Activated naive CD8-positive, alpha-beta T cell treated with anti-CD3 and anti-CD28 coated beads, Interleukin-2, amount 50 U/mL, for 24 hours (primary cell): ENCODE measurements around the gene MYCBPAP.

Source experiments
- ATAC-seq: fragments of 150-1000 bp; cut with Tn5 transposase; one replicate; pipeline ENCODE4 v1.10.0; 2021
- DNase-seq: peaks from one replicate; pipeline ENCODE4 v3.0.0; 2021
- H3K27ac Mint-ChIP-seq: one replicate; pipeline ENCODE4 v1.8.0; 2021; ENCODE audit warnings: mild to moderate bottlenecking, mixed read lengths
- H3K27me3 Mint-ChIP-seq: one replicate; pipeline ENCODE4 v1.8.0; 2021; ENCODE audit warnings: mixed read lengths
- H3K36me3 Mint-ChIP-seq: one replicate; pipeline ENCODE4 v1.8.0; 2021; ENCODE audit warnings: low read depth, mixed read lengths
- H3K4me1 Mint-ChIP-seq: one replicate; pipeline ENCODE4 v1.8.0; 2021; ENCODE audit warnings: mixed read lengths
- H3K4me3 Mint-ChIP-seq: one replicate; pipeline ENCODE4 v1.8.0; 2021; ENCODE audit warnings: mild to moderate bottlenecking, moderate library complexity, mixed read lengths
- H3K9me3 Mint-ChIP-seq: one replicate; pipeline ENCODE4 v1.8.0; 2021; ENCODE audit warnings: mixed read lengths

MYCBPAP gene

GRCh38 chr17:50541402-50541715 is 33.1 kb downstream of the MYCBPAP start:
- Mint-ChIP-seq H3K4me1 (peaks cover 11% of the 10 kb centered on the region), H3K27me3 (peaks cover 12% of the 10 kb centered on the region), H3K36me3 (no peaks in the 10 kb centered on the region), H3K4me3 (peak overlapping the region; percentile 74), H3K27ac (no peak overlapping the region), H3K9me3 (no peaks in the 10 kb centered on the region)
- no peak for DNase-seq
- no peak for ATAC-seq

DNA sequence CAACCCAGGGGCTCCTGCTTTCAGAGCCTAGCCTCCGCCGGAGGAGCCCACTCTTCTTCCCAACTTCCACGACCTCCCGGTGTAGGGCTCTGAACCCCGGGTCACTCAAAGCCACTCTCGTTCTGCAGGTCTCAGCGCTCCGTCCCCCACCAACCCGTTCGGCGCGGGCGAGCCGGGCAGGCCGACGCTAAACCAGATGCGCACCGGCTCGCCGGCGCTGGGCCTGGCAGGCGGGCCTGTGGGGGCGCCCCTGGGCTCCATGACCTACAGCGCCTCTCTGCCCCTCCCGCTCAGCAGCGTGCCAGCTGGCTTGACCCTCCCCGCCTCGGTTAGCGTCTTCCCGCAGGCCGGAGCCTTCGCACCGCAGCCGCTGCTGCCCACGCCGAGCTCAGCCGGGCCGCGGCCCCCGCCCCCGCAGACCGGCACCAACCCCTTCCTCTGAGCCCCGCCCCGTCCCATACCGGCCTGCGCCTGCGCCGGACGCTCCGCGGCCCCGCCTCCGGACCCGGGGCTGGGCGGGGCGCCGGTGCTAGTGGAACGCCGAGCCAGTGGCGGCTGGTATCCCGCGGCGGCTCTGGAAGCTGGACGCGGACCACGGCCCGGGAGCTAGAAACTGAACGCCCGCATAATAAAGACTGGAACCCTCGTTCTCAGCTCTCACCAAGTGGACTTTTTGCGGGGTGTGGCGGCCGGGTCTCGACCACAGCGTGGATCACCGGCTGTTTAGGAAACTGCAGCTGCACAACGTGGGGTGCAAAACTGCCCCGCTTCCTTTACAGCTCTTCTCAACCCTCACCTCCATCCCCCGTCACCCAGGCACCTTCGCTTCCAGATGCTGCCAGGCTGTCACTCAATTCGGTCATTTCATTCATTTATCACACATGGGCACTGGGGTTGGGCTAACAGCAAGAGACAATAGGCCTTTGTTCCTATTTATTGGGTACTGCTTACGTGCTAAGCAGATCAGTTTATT is 33.8 kb downstream of the MYCBPAP start:
- Mint-ChIP-seq H3K27ac (no peak overlapping the region), H3K4me3 (peak overlapping the region; percentile 74), H3K4me1 (peaks cover 14% of the 10 kb centered on the region), H3K36me3 (no peaks in the 10 kb centered on the region), H3K9me3 (no peaks in the 10 kb centered on the region), H3K27me3 (peaks cover 12% of the 10 kb centered on the region)
- DNase-seq: peak; percentile 88
- peak; percentile 75 for ATAC-seq

- Mint-ChIP-seq H3K4me1 (peaks cover 14% of the 10 kb centered on the region), H3K27me3 (peaks cover 12% of the 10 kb centered on the region), H3K9me3 (no peaks in the 10 kb centered on the region), H3K36me3 (no peaks in the 10 kb centered on the region), H3K27ac (no peak overlapping the region), H3K4me3 (peak overlapping the region; percentile 74)
- ATAC-seq (no peak), DNase-seq (no peak)
Observed at GRCh38 chr17:50542795-50543774, 34.8 kb downstream of the MYCBPAP start.

GRCh38 chr17:50544516-50544915 is 36.3 kb downstream of the MYCBPAP start:
- no peak for ATAC-seq
- Mint-ChIP-seq H3K4me3 (no peak overlapping the region), H3K27me3 (peaks cover 12% of the 10 kb centered on the region), H3K9me3 (no peaks in the 10 kb centered on the region), H3K27ac (no peak overlapping the region), H3K36me3 (no peaks in the 10 kb centered on the region), H3K4me1 (peaks cover 13% of the 10 kb centered on the region)
- no peak for DNase-seq

DNA sequence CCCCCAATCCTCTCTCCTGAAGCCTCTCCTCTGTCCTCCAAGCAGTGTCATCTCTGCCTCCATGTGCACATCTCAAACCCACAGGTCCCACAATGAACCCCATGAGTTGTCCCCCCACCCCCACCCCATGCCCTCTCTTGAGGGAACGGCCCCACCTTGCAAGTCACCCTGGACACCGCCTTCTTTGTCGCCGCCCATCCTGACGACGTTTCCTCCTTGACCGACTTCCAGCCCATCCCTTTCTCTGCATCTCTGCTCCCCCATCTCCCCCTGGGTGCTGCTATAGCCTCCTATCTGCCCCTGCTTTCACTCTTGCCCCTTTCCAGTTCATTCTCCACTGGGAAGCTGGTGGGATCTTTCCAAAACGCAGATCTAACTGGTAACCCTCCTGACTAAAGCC is 37.1 kb downstream of the MYCBPAP start:
- Mint-ChIP-seq H3K27me3 (peaks cover 12% of the 10 kb centered on the region), H3K36me3 (no peaks in the 10 kb centered on the region), H3K9me3 (no peaks in the 10 kb centered on the region), H3K4me3 (no peak overlapping the region), H3K27ac (no peak overlapping the region), H3K4me1 (peaks cover 13% of the 10 kb centered on the region)
- no peak for DNase-seq
- ATAC-seq: no peak

DNA sequence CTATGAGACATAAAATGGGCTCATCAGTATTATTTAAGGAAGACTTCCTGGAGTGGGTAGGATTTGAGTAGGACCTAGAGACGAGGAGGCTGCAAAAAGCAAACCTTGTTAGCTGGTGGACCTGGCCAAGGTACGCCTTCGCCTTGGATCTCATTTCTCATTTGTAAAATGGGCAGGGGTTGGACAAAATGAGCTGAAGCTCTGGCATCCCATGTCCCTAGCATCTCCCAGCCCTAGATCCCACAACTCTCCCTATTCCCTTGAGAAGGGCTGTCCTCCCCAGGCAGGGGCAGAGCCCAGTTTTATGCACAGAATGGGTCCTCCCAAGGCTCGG is 38.4 kb downstream of the MYCBPAP start:
- Mint-ChIP-seq H3K27ac (no peak overlapping the region), H3K27me3 (peaks cover 12% of the 10 kb centered on the region), H3K9me3 (no peaks in the 10 kb centered on the region), H3K36me3 (no peaks in the 10 kb centered on the region), H3K4me1 (peaks cover 10% of the 10 kb centered on the region), H3K4me3 (peak overlapping the region; percentile 29)
- ATAC-seq (no peak), DNase-seq (no peak)

GRCh38 chr17:50547035-50547735 is 38.9 kb downstream of the MYCBPAP start, which contains the start of gene SPATA20:
Gene SPATA20 (plus strand): TSS chr17:50547174. CDS start chr17:50547209, 35 bp downstream.
- Mint-ChIP-seq H3K27ac (peak within 1 kb of the TSS; percentile 59), H3K4me1 (peaks cover 9% of the 10 kb centered on the region), H3K36me3 (no peaks in the 10 kb centered on the region), H3K9me3 (no peaks in the 10 kb centered on the region), H3K4me3 (peak within 1 kb of the TSS; percentile 76), H3K27me3 (peaks cover 12% of the 10 kb centered on the region)
- DNase-seq (peak; percentile 87), ATAC-seq (peak; percentile 95)

DNA sequence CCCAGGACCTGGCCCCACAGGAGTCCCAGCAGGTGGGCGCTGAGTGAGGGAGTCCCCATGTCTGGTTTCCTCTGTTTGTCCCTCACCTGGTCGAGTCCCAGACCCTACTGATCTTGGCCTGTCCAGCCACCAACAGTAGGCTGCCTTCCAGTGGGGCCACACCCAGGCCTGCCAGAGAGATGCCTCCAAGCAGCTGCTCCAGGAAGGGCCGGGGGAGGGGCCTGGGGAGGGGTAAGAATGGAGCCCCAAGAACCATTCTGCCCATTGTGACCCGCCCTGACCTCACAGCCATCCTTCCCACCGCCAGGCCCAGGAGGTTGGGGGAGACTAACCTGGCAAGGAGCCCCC is 39.5 kb downstream of the MYCBPAP start:
- H3K27me3 Mint-ChIP-seq: peaks cover 12% of the 10 kb centered on the region
- peak overlapping the region; percentile 76 for H3K4me3 Mint-ChIP-seq
- DNase-seq (no peak), ATAC-seq (no peak)
- H3K27ac Mint-ChIP-seq: peak overlapping the region; percentile 59
- no peaks in the 10 kb centered on the region for H3K36me3 Mint-ChIP-seq
- H3K9me3 Mint-ChIP-seq: no peaks in the 10 kb centered on the region
- H3K4me1 Mint-ChIP-seq: peaks cover 4% of the 10 kb centered on the region

- Mint-ChIP-seq H3K4me3 (no peak overlapping the region), H3K27me3 (peaks cover 12% of the 10 kb centered on the region), H3K4me1 (peaks cover 4% of the 10 kb centered on the region), H3K27ac (no peak overlapping the region), H3K9me3 (no peaks in the 10 kb centered on the region), H3K36me3 (no peaks in the 10 kb centered on the region)
- no peak for DNase-seq
- ATAC-seq: no peak
Observed at GRCh38 chr17:50548831-50549230, 40.6 kb downstream of the MYCBPAP start.

DNA sequence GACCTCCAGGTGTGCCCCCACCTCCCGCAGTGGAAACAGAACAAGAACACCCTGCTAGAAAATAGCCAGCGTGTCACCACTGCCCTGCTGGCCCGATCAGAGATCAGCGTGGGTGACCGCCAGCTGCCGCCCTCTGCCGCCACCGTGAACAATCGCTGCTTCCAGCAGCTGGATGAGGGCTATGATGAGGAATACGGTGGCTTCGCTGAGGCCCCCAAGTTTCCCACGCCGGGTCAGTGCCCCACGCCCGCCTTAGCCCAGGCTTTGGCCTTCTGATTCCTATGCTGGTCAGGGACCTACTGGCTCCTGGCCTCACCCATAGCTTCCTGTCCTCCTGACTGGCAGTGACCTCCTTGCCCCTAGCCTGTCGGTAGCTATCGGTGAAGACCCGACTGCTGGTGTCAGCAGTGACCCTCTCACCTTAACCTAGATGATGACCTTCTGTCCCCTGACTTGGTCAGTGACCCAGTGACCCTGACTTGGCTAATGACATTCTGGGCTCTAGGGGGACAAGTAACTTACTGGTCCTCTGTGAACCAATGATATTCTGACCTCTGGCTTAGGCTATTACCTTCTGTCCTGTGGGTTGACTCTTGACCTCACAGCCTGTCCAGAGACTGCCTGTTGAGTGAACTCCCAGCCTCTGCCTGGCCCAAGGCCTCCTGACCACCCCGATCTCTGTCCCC is 41.2 kb downstream of the MYCBPAP start:
- H3K4me3 Mint-ChIP-seq: no peak overlapping the region
- H3K9me3 Mint-ChIP-seq: no peaks in the 10 kb centered on the region
- H3K27me3 Mint-ChIP-seq: peaks cover 6% of the 10 kb centered on the region
- DNase-seq (no peak), ATAC-seq (no peak)
- H3K27ac Mint-ChIP-seq: no peak overlapping the region
- H3K4me1 Mint-ChIP-seq: peaks cover 4% of the 10 kb centered on the region
- H3K36me3 Mint-ChIP-seq: no peaks in the 10 kb centered on the region

DNA sequence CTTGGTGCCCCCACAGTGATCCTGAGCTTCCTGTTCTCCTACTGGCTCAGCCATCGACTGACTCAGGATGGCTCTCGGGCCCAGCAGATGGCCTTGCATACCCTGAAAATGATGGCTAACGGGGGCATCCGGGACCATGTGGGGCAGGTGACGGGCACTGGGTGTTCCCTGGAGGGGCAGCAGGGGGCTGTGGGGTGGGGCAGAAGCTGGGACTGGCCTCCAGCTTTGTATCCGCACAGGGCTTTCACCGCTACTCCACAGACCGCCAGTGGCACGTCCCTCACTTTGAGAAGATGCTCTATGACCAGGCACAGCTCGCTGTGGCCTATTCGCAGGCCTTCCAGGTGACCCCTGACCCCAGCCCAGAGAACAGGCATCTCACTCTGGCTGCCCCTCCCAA is 41.7 kb downstream of the MYCBPAP start:
- DNase-seq: no peak
- Mint-ChIP-seq H3K4me3 (no peak overlapping the region), H3K27ac (no peak overlapping the region), H3K27me3 (peaks cover 4% of the 10 kb centered on the region), H3K4me1 (peaks cover 4% of the 10 kb centered on the region), H3K9me3 (no peaks in the 10 kb centered on the region), H3K36me3 (no peaks in the 10 kb centered on the region)
- no peak for ATAC-seq

GRCh38 chr17:50550661-50551432 is 42.6 kb downstream of the MYCBPAP start:
- H3K4me3 Mint-ChIP-seq: no peak overlapping the region
- ATAC-seq (no peak), DNase-seq (no peak)
- no peaks in the 10 kb centered on the region for H3K36me3 Mint-ChIP-seq
- peaks cover 4% of the 10 kb centered on the region for H3K4me1 Mint-ChIP-seq
- peaks cover 2% of the 10 kb centered on the region for H3K27me3 Mint-ChIP-seq
- no peak overlapping the region for H3K27ac Mint-ChIP-seq
- no peaks in the 10 kb centered on the region for H3K9me3 Mint-ChIP-seq

DNA sequence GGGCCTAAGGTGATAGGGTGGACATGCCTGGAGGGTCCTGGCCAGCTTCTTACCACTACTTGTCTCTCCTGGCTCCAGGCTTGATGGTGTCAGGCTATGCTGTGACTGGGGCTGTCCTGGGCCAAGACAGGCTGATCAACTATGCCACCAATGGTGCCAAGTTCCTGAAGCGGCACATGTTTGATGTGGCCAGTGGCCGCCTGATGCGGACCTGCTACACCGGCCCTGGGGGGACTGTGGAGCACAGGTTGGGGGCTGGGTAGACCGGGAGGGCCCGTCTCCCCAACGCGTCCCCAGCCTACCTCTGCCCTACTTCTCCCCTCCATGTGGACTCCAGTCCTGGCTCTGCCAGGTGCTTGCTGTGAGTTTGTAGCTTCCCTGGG is 43.2 kb downstream of the MYCBPAP start:
- H3K36me3 Mint-ChIP-seq: no peaks in the 10 kb centered on the region
- H3K4me3 Mint-ChIP-seq: no peak overlapping the region
- no peaks in the 10 kb centered on the region for H3K27me3 Mint-ChIP-seq
- no peaks in the 10 kb centered on the region for H3K9me3 Mint-ChIP-seq
- no peak overlapping the region for H3K27ac Mint-ChIP-seq
- no peak for ATAC-seq
- no peak for DNase-seq
- peaks cover 4% of the 10 kb centered on the region for H3K4me1 Mint-ChIP-seq
